NCI-H2227 (cell line): ENCODE results near the gene PTPRT.

Experiments used
- DNase-seq: peaks from one replicate; lab custom pipeline; 2025; ENCODE audit not compliant: unreplicated experiment; lab: John Stamatoyannopoulos, UW

The PTPRT gene

GRCh38 chr20:43028470-43028869 is 161.2 kb downstream of the PTPRT start:
- DNase-seq, result no peak

- no peak for DNase-seq
Measured at GRCh38 chr20:43023836-43024235, 165.9 kb downstream of the PTPRT start.

- no peak for DNase-seq
Measured at GRCh38 chr20:43022568-43022967, 167.1 kb downstream of the PTPRT start.

DNA sequence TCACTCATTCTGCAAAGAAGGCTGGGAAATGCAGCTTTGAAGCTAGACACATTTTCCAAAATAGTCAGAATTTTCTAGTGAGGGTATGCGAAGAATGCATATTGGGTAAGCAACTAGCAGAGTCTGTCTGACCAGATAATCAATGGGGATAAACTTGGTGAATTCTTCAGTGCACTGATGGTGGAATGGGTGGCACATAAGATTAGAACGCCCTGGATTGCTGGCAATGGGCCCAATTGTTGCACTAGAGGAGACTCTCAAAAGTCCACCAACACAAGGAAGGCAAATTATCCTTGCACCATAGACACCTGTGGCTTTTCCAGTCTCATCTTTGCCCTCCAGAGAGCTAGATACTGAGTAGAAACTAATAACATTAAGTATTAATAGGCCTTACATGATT is 167.6 kb downstream of the PTPRT start:
- DNase-seq, result no peak

DNA sequence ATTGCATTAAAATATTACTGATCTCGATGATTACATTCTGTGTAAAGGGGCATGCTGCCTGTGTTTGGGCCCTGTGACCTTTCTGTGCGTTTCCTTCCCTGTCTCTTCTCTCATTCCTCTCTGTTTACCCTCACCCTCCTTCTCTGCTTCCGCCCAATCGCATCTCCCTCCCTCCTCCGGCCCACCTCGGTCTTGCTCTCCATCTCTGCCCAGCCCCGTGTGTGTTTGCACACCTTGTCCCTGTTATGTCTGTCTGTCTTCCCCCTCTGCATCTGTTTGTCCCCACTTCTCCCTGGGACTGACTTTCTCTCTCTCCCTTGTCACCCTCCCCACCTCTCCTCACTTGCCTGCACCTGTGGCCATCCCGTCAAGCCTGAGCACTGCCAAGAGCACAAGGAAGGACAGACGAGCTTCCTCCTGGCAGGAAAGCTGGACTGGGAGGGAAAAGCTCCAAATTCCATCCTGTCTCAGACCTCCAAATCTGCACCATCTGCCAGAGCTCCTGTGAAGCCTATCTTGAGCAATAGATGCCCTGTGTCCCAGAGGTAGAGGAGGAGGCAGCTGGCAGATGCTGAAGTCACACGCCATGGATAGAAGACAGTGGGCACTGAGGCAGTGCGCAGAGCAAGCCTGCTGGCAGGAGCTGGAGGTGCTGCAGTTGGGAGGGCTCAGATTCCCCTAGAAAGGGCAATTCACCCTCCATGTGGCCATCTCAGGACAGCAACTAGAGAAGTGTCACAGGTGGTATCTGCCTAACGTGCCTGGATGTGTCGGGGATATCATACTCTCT is 172.3 kb downstream of the PTPRT start:
- DNase-seq, result no peak

DNA sequence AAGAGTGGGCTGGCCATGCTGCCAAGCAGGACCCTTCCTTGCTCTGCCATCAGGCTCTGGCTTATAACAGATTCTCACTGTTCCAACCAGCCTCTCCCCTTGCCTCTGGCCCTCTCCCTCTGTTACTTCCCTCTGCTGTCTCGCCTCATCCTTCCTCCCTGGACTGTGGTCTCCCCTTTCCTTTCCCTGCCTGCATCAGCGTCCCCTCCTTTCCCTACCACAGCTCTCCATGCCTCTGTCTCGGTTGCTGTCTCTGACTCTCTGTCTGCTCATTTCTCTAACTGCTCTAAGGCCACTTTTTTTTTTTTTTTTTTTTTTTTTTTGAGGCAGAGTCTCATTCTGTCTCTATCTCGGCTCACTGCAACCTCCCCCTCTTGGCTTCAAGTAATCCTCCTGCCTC is 173.4 kb downstream of the PTPRT start:
- no peak for DNase-seq

GRCh38 chr20:43015566-43015965 is 174.1 kb downstream of the PTPRT start:
- no peak for DNase-seq

DNA sequence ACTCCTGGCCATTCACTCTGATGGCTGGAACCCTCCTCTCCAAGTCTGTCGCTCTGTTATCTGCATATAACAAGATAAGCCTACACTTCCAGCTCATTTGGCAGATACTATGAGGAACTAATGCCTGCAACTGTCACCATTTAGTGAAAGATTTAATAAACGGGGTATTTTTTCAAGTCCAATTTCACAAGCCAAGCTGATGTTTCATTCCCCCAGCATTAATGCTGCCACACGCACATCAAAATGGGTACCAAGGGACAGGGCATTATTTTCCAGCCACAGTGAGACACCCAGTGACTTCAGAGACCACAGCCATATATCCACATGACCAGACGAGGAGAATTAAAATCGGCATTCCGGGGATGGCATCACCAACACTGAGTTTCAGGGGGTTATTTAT is 175.5 kb downstream of the PTPRT start:
- DNase-seq, result no peak

- no peak for DNase-seq
Measured at GRCh38 chr20:43011491-43011890, 178.2 kb downstream of the PTPRT start.

GRCh38 chr20:43009532-43009931 is 180.2 kb downstream of the PTPRT start:
- no peak for DNase-seq

DNA sequence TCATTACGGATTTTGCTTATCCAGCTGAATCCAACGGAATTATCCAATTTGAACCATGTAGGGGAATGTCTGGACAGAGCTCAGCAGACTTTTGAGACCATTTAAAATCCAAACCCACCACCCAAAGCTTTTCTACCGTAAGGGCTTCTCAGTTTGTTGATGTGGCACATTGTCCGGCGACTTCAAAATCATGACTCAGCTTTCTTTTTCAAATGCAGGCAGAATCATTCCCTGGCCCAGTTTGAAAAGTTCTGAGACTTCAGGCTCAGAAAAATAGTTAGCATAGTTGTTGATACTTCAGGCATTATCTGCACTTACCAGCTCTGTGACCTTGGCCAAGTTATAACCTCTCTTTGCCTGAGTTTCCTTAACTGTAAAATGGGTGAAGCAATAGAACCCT is 182.2 kb downstream of the PTPRT start:
- DNase-seq, result no peak

GRCh38 chr20:43006651-43007375 is 182.9 kb downstream of the PTPRT start:
- DNase-seq, result no peak

- DNase-seq, result no peak
Measured at GRCh38 chr20:43003318-43003944, 186.3 kb downstream of the PTPRT start.

DNA sequence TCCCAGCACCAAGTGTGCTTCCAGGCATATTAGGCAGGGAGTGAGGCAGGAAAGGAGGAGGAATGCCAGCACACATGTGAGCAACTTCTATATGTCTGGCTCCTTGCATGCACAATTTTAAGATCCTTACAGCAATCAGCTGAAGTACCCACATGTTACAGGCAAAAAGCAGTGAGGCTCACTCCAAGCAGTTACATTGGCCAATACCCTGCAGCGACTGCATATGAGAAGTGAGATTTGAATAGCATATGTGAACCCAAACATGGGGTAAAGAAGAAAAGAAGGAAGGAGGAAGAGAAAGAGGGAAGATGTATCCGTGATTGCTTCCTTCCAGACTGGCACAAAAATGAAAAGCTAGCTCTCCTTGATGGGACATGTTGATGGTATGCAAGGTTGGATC is 193.6 kb downstream of the PTPRT start:
- no peak for DNase-seq

DNA sequence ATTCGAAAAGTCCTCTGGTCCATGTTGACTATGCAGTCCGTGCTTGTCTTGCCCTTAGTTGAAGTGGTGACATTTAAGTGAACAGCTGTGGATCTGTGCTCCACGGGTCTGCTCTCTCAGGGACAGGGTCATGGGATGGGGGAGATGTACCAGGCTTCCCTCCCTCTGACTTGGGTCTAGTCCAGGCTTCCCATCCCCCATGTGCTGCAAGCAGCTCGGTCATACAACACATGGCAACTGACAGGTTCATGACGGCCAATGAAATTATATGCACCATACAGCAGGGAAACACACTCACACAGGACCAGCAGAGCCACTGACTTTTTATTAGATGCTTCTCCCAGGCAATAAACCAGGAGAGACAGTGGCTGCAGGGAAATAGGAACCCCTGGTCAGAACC is 201.4 kb downstream of the PTPRT start:
- no peak for DNase-seq

GRCh38 chr20:42987376-42988114 is 202.2 kb downstream of the PTPRT start:
- DNase-seq, result no peak

GRCh38 chr20:42986143-42986773 is 203.4 kb downstream of the PTPRT start:
- no peak for DNase-seq

DNA sequence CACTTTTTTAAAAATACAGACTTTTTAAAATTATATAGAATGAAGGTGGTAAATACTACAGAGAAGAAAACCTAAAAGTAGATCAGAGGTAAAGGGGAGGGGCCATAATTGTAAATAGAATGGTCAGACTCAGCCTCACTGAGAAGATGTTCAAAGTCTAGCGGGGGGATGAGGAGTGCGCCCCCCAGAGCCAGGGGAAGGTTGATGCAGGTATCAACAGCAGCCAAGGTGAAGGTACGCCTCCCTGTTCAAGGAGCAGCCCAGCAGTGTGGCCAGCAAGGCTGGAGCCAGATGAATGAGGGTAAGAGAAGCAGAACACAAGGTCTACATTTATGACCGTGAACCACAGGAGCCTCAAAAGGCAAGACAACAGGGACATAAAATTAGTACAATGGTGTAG is 204.1 kb downstream of the PTPRT start:
- no peak for DNase-seq

DNA sequence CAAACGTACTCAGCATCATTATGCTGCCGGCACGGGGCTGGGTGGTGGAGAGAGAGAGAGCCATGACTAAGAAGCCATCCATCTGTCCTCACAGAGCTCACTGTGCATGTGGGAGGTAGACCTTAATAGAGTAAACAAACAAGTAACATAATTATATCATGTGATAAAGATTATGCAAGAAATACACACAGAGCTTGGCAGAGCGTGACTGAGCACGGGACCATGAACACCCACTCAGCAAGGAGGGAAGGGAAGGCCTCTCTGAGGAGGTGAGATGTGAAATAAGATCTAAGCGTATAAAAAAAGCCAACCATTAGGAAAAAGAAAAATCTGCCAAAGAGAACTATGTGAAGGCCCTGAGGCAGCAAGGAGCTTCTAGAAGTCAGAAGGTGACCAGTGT is 207.5 kb downstream of the PTPRT start:
- no peak for DNase-seq

DNA sequence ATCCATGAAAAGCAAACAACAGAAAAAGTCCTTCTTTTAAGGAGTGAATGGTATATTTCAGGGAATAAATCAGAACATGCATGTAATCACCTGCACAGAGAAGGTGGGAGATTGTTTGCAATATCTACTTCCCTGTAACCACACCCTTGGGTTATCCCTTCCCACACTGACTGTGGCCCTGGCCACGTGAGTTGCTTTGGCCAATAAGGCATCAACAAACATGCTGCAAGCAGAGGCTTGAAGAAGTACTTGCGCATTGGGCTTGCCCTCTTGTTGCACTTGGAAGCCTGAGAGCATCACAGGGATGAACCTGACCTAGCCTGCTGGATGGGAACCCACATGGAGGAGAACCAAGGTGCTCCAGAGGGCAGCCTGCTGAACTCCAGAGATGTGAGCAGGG is 208.5 kb downstream of the PTPRT start:
- no peak for DNase-seq

DNA sequence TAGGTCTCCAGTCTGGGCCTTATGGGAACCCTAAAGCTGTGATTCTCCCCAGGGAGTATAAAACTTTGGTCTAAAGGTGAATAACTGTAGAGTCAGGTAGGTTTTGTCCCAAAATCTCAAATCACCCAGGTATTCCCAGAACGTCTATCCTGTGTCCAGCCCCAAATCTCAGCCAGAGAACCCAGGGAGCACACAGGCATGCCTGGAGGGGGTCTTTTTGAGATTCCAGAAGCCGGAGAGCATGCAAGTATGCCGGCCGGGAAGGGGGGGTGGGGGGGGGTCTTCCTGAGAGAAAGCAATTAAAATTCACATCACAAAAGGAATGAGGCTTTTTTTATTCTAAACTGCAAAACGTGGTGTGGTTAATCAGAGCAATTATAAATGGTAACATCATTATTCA is 210.0 kb downstream of the PTPRT start:
- no peak for DNase-seq
